Effector memory CD4-positive, alpha-beta T cell (primary cell): ENCODE data around the gene PCDHGB7.
"Not testable (repeated sequence)": the region's sequence is repeated elsewhere in the genome, so short reads cannot be mapped to it uniquely, and the experiment has no call there.

ENCODE experiments used
- DNase-seq, 3 donors: peaks; one replicate each; pipeline ENCODE4 v3.0.0-alpha.2; 2020
- H3K27ac ChIP-seq: 2 replicates; pipeline ENCODE4 v1.7.0; 2013; ENCODE audit warnings: mild to moderate bottlenecking, low read length, moderate library complexity; ENCODE audit not compliant: insufficient read depth, poor library complexity, severe bottlenecking
- H3K27me3 ChIP-seq: replicated peaks from 2 replicates; pipeline ENCODE4 v1.7.0; 2013; ENCODE audit warnings: mild to moderate bottlenecking, low read length; ENCODE audit not compliant: insufficient read depth, control insufficient read depth, poor library complexity, severe bottlenecking
- H3K36me3 ChIP-seq: 2 replicates; pipeline ENCODE4 v1.7.0; 2013; ENCODE audit warnings: mild to moderate bottlenecking, low read length, moderate library complexity; ENCODE audit not compliant: control insufficient read depth, insufficient read depth
- H3K4me1 ChIP-seq: 2 replicates; pipeline ENCODE4 v1.7.0; 2013; ENCODE audit warnings: low read length, mild to moderate bottlenecking; ENCODE audit not compliant: control insufficient read depth, insufficient read depth, poor library complexity, severe bottlenecking
- H3K4me3 ChIP-seq: 2 replicates; pipeline ENCODE4 v1.7.0; 2013; ENCODE audit warnings: low read length, low read depth, mild to moderate bottlenecking; ENCODE audit not compliant: insufficient read depth, poor library complexity, severe bottlenecking
- H3K9me3 ChIP-seq: 2 replicates; pipeline ENCODE4 v1.7.0; 2013; ENCODE audit warnings: mild to moderate bottlenecking, low read length, moderate library complexity; ENCODE audit not compliant: control insufficient read depth
- total RNA-seq, 3 donors: gene quantifications; one replicate each; lab custom pipeline; 2026; lab: John Stamatoyannopoulos, UW

The PCDHGB7 gene
- 0 to 0.17 (median 0.17) reads per million in 3 donors for total RNA-seq

DNA sequence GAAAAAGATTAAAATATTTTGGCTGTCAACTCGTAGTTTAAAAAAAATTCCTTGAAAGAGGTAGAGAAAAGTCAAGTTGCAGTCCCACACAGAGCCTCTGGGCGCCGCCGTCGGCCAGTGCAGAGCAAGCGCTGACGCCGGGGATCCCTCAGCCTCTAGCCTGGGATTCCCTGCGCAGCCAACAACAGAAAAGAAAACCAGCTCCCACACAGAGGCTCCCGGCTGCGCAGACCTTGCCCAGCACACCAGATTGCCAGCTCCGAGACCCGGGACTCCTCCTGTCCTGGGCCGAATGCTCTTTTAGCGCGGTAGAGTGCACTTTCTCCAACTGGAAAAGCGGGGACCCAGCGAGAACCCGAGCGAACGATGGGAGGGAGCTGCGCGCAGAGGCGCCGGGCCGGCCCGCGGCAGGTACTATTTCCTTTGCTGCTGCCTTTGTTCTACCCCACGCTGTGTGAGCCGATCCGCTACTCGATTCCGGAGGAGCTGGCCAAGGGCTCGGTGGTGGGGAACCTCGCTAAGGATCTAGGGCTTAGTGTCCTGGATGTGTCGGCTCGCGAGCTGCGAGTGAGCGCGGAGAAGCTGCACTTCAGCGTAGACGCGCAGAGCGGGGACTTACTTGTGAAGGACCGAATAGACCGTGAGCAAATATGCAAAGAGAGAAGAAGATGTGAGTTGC lies at the start of gene PCDHGB7:
PCDHGB7 (plus strand) TSS at position 184 of the 679 bp plus-strand sequence; CDS start at position 367, 183 bp downstream.
- Histone ChIP-seq H3K9me3 (peaks cover 17% of the 10 kb centered on the region), H3K27me3 (peaks cover 76% of the 10 kb centered on the region)
- not testable (repeated sequence) for H3K36me3 ChIP-seq, H3K4me1 ChIP-seq, H3K27ac ChIP-seq, H3K4me3 ChIP-seq
- DNase-seq = peak in 1 of 3 donors; percentile 16

DNA sequence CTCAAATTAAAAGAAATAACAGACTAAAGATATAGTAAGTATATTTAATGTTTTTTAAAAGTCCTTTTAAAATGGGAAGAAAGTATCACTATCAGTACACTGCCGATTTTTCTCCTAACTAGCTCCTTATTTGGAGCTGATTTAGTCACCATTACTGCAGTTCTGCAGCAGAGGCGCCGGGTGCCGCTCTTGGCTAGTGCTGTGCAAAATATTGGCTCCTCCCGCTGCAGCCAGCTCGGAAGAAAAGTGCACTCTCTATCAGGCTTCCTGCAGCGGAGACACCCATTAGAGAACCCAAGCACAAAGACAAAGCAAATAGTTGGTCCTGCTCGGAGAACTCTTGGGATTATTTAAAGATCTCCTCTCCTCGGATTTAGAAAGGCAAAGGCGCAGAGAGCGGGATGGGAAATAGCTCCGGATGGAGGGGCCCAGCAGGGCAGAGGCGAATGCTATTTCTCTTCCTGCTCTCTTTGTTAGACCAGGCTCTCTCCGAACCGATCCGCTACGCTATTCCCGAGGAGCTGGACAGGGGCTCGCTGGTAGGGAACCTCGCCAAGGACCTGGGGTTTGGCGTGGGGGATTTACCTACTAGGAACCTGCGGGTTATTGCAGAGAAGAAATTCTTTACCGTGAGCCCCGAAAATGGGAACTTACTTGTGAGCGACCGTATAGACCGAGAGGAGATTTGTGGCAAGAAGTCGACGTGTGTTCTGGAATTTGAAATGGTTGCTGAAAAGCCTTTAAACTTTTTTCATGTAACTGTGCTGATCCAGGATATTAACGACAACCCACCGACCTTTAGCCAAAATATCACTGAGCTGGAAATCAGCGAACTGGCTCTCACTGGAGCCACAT lies 47.3 kb upstream of the PCDHGB7 start, which contains the start of gene PCDHGB3:
PCDHGB3 (plus strand) TSS at position 249 of the 855 bp plus-strand sequence; CDS start at position 402, 153 bp downstream.
- Histone ChIP-seq H3K4me1 (no peaks in the 10 kb centered on the region), H3K4me3 (peak within 1 kb of the TSS; percentile 31), H3K9me3 (peaks cover 5% of the 10 kb centered on the region), H3K36me3 (no peaks in the 10 kb centered on the region), H3K27me3 (peaks cover 20% of the 10 kb centered on the region), H3K27ac (no peak within 1 kb of the TSS)
- DNase-seq = peak in 1 of 3 donors; percentile 21

DNA sequence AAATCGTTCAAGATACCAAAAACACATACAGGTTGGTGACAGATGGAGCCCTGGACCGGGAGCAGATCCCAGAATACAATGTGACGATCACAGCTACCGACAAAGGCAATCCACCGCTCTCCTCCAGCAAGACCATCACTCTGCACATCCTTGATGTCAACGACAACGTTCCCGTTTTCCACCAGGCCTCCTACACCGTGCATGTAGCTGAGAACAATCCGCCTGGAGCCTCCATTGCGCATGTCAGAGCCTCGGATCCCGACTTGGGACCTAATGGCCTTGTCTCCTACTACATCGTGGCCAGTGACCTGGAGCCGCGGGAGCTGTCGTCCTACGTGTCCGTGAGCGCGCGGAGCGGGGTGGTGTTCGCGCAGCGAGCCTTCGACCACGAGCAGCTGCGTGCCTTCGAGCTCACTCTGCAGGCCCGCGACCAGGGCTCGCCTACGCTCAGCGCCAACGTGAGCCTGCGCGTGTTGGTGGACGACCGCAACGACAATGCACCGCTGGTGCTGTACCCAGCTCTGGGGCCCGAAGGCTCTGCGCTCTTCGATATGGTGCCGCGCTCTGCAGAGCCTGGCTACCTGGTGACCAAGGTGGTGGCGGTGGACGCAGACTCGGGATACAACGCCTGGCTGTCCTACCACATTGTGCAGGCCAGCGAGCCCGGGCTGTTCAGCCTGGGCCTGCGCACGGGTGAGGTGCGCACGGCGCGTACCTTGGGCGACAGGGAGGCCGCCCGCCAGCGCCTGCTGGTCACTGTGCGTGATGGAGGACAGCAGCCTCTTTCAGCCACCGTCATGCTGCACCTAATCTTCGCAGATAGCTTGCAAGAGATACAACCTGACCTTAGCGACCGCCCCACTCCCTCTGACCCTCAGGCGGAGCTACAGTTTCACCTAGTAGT lies 45.7 kb upstream of the PCDHGB7 start:
- H3K27me3 ChIP-seq = peaks cover 7% of the 10 kb centered on the region

DNA sequence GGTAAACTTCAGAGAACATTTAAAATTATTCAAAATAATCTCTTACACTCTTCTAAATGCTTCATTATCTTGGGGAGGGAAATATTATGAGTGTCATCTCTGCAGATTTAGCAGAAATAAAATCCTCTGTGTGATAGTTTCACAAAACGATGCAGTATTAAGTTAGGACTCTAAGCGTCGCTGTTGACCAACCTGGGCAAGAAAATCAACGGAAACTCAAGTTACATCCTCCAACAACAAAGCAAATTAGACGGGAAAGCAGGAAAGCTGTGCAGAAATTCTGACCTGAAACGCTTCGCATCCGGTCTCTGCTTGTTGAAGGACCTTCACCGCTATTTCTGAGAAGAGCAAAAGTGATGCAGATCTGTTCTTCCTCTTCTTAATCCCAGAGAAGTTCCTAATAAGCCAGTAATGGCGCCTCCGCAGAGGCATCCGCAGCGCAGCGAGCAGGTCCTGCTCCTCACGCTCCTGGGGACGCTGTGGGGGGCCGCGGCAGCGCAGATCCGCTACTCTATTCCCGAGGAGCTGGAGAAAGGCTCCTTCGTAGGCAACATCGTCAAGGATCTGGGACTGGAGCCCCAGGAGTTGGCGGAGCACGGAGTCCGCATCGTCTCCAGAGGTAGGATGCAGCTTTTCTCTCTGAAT lies 43.7 kb upstream of the PCDHGB7 start, which contains the start of gene PCDHGA6:
PCDHGA6 (plus strand) TSS at position 219 of the 645 bp plus-strand sequence; CDS start at position 412, 193 bp downstream.
- peaks cover 6% of the 10 kb centered on the region for H3K27me3 ChIP-seq
- no peak within 1 kb of the TSS for H3K4me3 ChIP-seq
- no peak for DNase-seq
- H3K27ac ChIP-seq = no peak within 1 kb of the TSS
- H3K9me3 ChIP-seq = peaks cover 5% of the 10 kb centered on the region
- H3K36me3 ChIP-seq = no peaks in the 10 kb centered on the region
- H3K4me1 ChIP-seq = no peaks in the 10 kb centered on the region

More for the DNA sequence above, 45.7 kb upstream of the PCDHGB7 start:
- Histone ChIP-seq H3K4me1 (no peaks in the 10 kb centered on the region), H3K36me3 (no peaks in the 10 kb centered on the region), H3K27ac (no peak overlapping the region), H3K4me3 (no peak overlapping the region), H3K9me3 (peaks cover 5% of the 10 kb centered on the region)
- no peak for DNase-seq

DNA sequence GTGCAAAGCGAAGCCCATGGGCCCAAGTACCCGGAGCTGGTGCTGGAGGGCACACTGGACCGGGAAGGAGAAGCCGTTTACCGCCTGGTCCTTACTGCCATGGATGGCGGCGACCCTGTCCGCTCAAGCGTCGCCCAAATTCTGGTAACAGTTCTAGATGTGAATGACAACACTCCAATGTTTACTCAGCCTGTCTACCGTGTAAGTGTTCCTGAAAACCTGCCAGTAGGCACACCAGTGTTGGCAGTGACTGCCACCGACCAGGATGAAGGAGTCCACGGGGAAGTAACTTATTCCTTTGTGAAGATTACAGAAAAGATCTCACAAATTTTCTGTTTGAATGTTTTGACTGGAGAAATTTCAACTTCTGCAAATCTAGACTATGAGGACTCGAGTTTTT lies 42.9 kb upstream of the PCDHGB7 start:
- DNase-seq = no peak
- Histone ChIP-seq H3K4me1 (no peaks in the 10 kb centered on the region), H3K27me3 (peaks cover 3% of the 10 kb centered on the region), H3K27ac (no peak overlapping the region), H3K9me3 (peaks cover 5% of the 10 kb centered on the region), H3K36me3 (no peaks in the 10 kb centered on the region), H3K4me3 (no peak overlapping the region)

DNA sequence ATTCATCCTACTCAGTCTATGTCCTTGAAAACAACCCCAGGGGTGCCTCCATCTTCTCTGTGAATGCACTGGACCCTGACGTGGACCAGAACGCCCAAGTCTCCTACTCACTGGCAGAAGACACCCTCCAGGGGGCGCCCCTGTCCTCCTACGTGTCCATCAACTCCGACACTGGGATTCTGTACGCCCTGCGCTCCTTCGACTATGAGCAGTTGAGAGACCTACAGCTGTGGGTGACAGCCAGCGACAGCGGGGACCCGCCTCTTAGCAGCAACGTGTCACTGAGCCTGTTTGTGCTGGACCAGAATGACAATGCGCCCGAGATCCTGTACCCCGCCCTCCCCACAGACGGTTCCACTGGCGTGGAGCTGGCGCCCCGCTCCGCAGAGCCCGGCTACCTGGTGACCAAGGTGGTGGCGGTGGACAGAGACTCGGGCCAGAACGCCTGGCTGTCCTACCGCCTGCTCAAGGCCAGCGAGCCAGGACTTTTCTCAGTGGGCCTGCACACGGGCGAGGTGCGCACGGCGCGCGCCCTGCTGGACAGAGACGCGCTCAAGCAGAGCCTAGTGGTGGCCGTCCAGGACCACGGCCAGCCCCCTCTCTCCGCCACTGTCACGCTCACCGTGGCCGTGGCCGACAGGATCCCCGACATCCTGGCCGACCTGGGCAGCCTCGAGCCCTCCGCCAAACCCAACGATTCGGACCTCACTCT lies 41.9 kb upstream of the PCDHGB7 start:
- H3K4me1 ChIP-seq, H3K9me3 ChIP-seq, H3K4me3 ChIP-seq, H3K27ac ChIP-seq, H3K27me3 ChIP-seq, H3K36me3 ChIP-seq, DNase-seq: not testable (repeated sequence)

DNA sequence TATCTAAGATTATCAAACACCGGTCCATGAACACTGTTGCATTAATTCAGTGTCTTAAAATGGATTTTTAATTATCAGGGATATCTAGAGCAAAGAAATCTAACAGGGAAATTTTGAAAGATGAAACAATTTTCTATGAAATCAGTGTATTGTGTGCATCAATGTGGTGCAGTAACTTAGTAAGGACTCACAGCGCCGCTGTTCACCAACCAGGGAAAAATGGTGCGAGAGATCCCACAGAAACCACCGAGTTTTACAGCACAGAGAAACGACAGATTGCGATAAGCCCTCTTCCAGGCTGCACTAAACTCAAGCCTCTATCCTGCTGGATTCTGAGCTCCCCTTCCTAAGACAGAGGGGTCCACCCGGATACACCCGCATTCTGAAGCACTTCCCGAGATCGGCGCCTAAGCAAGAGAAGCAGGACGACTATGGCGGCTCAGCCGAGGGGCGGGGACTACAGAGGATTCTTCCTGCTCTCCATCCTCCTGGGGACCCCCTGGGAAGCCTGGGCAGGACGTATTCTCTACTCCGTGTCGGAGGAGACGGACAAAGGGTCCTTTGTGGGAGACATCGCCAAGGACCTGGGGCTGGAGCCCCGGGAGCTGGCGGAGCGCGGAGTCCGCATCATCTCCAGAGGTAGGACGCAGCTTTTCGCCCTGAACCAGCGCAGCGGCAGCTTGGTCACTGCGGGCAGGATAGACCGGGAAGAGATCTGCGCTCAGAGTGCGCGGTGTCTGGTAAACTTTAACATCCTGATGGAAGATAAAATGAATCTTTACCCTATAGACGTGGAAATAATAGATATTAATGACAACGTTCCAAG lies 34.8 kb upstream of the PCDHGB7 start, which contains the start of gene PCDHGA7:
PCDHGA7 (plus strand) TSS at position 274 of the 826 bp plus-strand sequence; CDS start at position 432, 158 bp downstream.
- Histone ChIP-seq H3K36me3 (no peaks in the 10 kb centered on the region), H3K27ac (no peak within 1 kb of the TSS), H3K4me3 (peak within 1 kb of the TSS; percentile 17), H3K9me3 (no peaks in the 10 kb centered on the region), H3K4me1 (no peaks in the 10 kb centered on the region), H3K27me3 (peaks cover 8% of the 10 kb centered on the region)
- DNase-seq = no peak

DNA sequence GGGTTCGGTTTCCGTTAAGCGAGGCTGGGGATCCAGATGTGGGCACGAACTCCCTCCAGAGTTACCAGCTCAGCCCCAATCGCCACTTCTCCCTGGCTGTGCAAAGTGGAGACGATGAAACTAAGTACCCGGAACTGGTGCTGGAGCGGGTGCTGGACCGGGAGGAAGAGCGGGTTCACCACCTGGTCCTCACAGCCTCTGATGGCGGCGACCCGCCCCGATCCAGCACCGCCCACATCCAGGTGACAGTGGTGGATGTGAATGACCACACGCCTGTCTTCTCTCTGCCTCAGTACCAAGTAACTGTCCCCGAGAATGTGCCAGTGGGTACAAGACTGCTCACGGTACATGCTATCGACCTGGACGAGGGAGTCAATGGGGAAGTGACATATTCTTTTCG lies 34.1 kb upstream of the PCDHGB7 start:
- Histone ChIP-seq H3K9me3 (no peaks in the 10 kb centered on the region), H3K4me3 (no peak overlapping the region), H3K27ac (no peak overlapping the region), H3K36me3 (no peaks in the 10 kb centered on the region), H3K27me3 (peaks cover 8% of the 10 kb centered on the region), H3K4me1 (no peaks in the 10 kb centered on the region)
- DNase-seq = no peak
